Liver (tissue), 9 donors: ENCODE data around the gene ODF2. TPM values are rescaled to one million over a fixed set of nuclear protein-coding genes. Genes with fewer than 3 reads are reported as not detected.

Experiments used
- DNase-seq: peaks from one replicate; pipeline ENCODE4 v3.0.0-alpha.2; 2017; ENCODE audit warnings: low spot score
- H3K27ac ChIP-seq, 2 donors: one replicate each; pipeline ENCODE4 v1.7.0; 2013; ENCODE audit warnings: inconsistent platforms in 2 of 2, low read length in 2 of 2, control low read depth in 1 of 2, low read depth in 1 of 2, mild to moderate bottlenecking in 1 of 2
- H3K27me3 ChIP-seq, 4 donors: one replicate each; pipeline versions ENCODE4 v1.6.1 to v1.7.0; 2013; ENCODE audit warnings: low read length in 3 of 4, inconsistent platforms in 1 of 4, mild to moderate bottlenecking in 1 of 4, moderate library complexity in 1 of 4; ENCODE audit not compliant: control insufficient read depth in 4 of 4, insufficient read depth in 4 of 4
- H3K36me3 ChIP-seq, 4 donors: one replicate each; pipeline versions ENCODE4 v1.6.1 to v1.7.0; 2013; ENCODE audit warnings: low read length in 3 of 4, mild to moderate bottlenecking in 3 of 4, low read depth in 1 of 4, moderate library complexity in 1 of 4; ENCODE audit not compliant: control insufficient read depth in 4 of 4, insufficient read depth in 3 of 4
- H3K4me1 ChIP-seq, 4 donors: one replicate each; pipeline versions ENCODE4 v1.6.1 to v1.7.0; 2013; ENCODE audit warnings: low read length in 3 of 4, mild to moderate bottlenecking in 3 of 4, moderate library complexity in 1 of 4; ENCODE audit not compliant: control insufficient read depth in 4 of 4, insufficient read depth in 4 of 4
- H3K4me3 ChIP-seq, 3 donors: one replicate each; pipeline versions ENCODE4 v1.6.1 to v1.7.0; 2013; ENCODE audit warnings: low read length in 3 of 3, control low read depth in 1 of 3, low read depth in 1 of 3, mild to moderate bottlenecking in 1 of 3
- H3K9ac ChIP-seq, 2 donors: one replicate each; pipeline ENCODE4 v1.7.0; 2013; ENCODE audit warnings: low read length in 2 of 2, mild to moderate bottlenecking in 2 of 2, moderate library complexity in 2 of 2, control low read depth in 1 of 2, low read depth in 1 of 2
- H3K9me3 ChIP-seq, 4 donors: one replicate each; pipeline versions ENCODE4 v1.6.1 to v1.7.0; 2013; ENCODE audit warnings: low read length in 3 of 4; ENCODE audit not compliant: control insufficient read depth in 4 of 4
- ATF3 ChIP-seq: IDR thresholded peaks from 2 replicates; pipeline ENCODE4 v1.6.1; 2016; ENCODE audit warnings: antibody characterized with exemption
- EGR1 ChIP-seq, 2 donors: IDR thresholded peaks; 2 replicates each; pipeline ENCODE4 v1.6.1; 2016 to 2018; ENCODE audit warnings: antibody characterized with exemption in 2 of 2, low read depth in 2 of 2
- FOXA1 ChIP-seq: IDR thresholded peaks from 2 replicates; pipeline ENCODE4 v1.6.1; 2016; ENCODE audit warnings: antibody characterized with exemption
- FOXA2 ChIP-seq: IDR thresholded peaks from 2 replicates; pipeline ENCODE4 v1.6.1; 2016; ENCODE audit warnings: antibody characterized with exemption
- GABPA ChIP-seq, 2 donors: IDR thresholded peaks in 1 of 2; conservative IDR thresholded peaks in 1 of 2; 2 replicates each; pipeline ENCODE4 v1.6.1; 2016; ENCODE audit warnings: antibody characterized with exemption in 2 of 2, mild to moderate bottlenecking in 1 of 2, moderate library complexity in 1 of 2
- HNF4A ChIP-seq, 2 donors: conservative IDR thresholded peaks; 2 replicates each; pipeline ENCODE4 v1.6.1; 2016; ENCODE audit warnings: antibody characterized with exemption in 2 of 2, mild to moderate bottlenecking in 2 of 2
- HNF4G ChIP-seq: IDR thresholded peaks from 2 replicates; pipeline ENCODE4 v1.6.1; 2016; ENCODE audit warnings: antibody characterized with exemption
- JUND ChIP-seq, 2 donors: IDR thresholded peaks; 2 replicates each; pipeline ENCODE4 v1.6.1; 2016; ENCODE audit warnings: antibody characterized with exemption in 2 of 2
- NR2F2 ChIP-seq: IDR thresholded peaks from 2 replicates; pipeline ENCODE4 v1.6.1; 2016; ENCODE audit warnings: antibody characterized with exemption
- RAD21 ChIP-seq, 2 donors: IDR thresholded peaks; 2 replicates each; pipeline ENCODE4 v1.6.1; 2016; ENCODE audit warnings: antibody characterized with exemption in 2 of 2, mild to moderate bottlenecking in 2 of 2
- RXRA ChIP-seq, 2 donors: IDR thresholded peaks; 2 replicates each; pipeline ENCODE4 v1.6.1; 2017 to 2018; ENCODE audit warnings: antibody characterized with exemption in 2 of 2, mild to moderate bottlenecking in 1 of 2
- SP1 ChIP-seq: IDR thresholded peaks from 2 replicates; pipeline ENCODE4 v1.6.1; 2018; ENCODE audit warnings: antibody characterized with exemption, mild to moderate bottlenecking
- TAF1 ChIP-seq: conservative IDR thresholded peaks from 2 replicates; pipeline ENCODE4 v1.6.1; 2016; ENCODE audit warnings: antibody characterized with exemption, mild to moderate bottlenecking
- YY1 ChIP-seq: IDR thresholded peaks from 2 replicates; pipeline ENCODE4 v1.6.1; 2016; ENCODE audit warnings: antibody characterized with exemption, mild to moderate bottlenecking
- WGBS: extraction: QIAGEN DNeasy Blood & Tissue Kit; methylation state at CpG from one replicate; pipeline ENCODE4 v1.1.7; 2013; 5-methylcytosine and 5-hydroxymethylcytosine counted together
- polyA plus RNA-seq, 2 donors: library from polyadenylated mRNA; stranded (reverse) in 1 of 2; unstranded in 1 of 2; fragments of 200-250 nt in 1 of 2; fragments of >200 nt in 1 of 2; fragmentation: Nextera tagmentation in 1 of 2; extraction: Ambion mirVana in 1 of 2; gene quantifications; one replicate each; pipeline versions ENCODE4 v1.2.1 to v1.2.3, GENCODE V29; 2013 to 2015
- total RNA-seq, 2 donors: library from RNA; depleted of rRNA; stranded (reverse); fragments of >200 nt; gene quantifications; one replicate each; pipeline ENCODE4 v1.2.3, GENCODE V29; 2014
- TF ChIP-seq, protein P1 (sequence below): IDR thresholded peaks from 2 replicates; pipeline ENCODE4 v1.6.1; 2016; ENCODE audit warnings: antibody characterized with exemption
- TF ChIP-seq, protein P2 (sequence below): IDR thresholded peaks from 2 replicates; pipeline ENCODE4 v1.6.1; 2016; ENCODE audit warnings: antibody characterized with exemption
- TF ChIP-seq, protein P3 (sequence below): fragments of 150-350 bp; IDR thresholded peaks from 2 replicates; pipeline ENCODE4 v1.5.1; 2017; ENCODE audit warnings: improper control_type of control experiment, low read depth, low read length; ENCODE audit not compliant: missing input control
- TF ChIP-seq, protein P4 (sequence below): IDR thresholded peaks from 2 replicates; pipeline ENCODE4 v1.6.1; 2016; ENCODE audit warnings: antibody characterized with exemption, mild to moderate bottlenecking
- donor health status: healthy.
- donor health status: healthy.
- donor health status: healthy.
- donor health status: healthy.
- donor health status: healthy.

Gene ODF2
- total and polyA plus RNA-seq, 4 donors, result 5.7 to 21.8 (median 16.7) TPM

DNA sequence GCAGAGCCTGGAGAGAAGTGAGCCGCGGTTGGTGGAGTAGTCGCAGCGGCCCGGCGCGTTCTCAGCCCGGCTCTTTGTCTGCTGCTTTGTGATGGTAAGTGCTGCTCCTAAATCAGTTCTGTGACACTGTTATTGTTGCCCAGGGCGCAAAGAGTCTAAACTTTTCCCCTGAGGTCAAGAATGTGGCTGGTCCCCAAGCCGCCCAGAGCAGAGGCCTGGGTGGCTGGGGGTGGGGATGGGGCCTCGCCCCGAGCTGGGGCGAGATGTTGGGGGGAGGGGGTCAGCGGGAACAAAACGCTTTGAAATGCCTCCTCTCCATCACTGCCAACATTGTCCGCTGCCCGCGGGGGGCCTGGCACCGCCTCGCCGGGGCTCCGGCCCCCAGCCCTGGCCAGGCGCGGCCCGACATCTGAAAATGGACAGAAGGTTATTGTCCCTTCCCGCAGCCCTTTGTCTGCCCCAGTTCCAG is 46.8 kb upstream of the ODF2 start (continued):
- TF ChIP-seq RAD21 (IDR thresholded peaks at IDR 0.05) (no peak), GABPA (IDR thresholded peaks at IDR 0.05 in 1 of 2, conservative IDR thresholded peaks at IDR 0.05 in 1 of 2) (no peak), HNF4A (conservative IDR thresholded peaks at IDR 0.05) (no peak), ATF3 (no peak), JUND (IDR thresholded peaks at IDR 0.05) (no peak), NR2F2 (no peak), EGR1 (IDR thresholded peaks at IDR 0.05; ENCODE audit: low read depth in 2 of 2) (no peak), YY1 (no peak), FOXA2 (no peak), FOXA1 (no peak), SP1 (no peak)
- TF ChIP-seq, protein P1, sequence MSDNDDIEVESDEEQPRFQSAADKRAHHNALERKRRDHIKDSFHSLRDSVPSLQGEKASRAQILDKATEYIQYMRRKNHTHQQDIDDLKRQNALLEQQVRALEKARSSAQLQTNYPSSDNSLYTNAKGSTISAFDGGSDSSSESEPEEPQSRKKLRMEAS, result no peak

DNA sequence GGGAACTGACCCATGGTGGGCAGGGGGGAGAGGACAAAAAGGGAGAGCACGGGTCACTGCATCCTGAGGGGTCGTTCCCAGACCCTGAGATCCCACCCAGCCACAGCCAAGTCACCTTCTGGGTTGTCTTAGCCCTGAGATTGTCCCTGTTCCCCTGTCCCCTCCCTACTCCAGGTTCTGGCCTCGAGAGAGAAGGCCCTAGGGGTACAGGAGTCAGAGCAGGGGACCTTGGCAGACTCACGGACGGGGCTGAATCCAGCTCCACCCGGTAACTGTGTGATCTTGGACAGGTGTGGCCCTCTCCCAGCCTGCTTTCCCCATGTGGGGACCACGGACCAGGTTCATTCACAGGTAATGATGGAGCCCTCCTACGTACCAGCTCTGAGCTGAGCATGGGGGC is 46.4 kb upstream of the ODF2 start:
- no peaks in the 10 kb centered on the region for H3K36me3 ChIP-seq
- no peaks in the 10 kb centered on the region for H3K4me1 ChIP-seq
- WGBS, result 42% methylated on average over 8 of the region's 8 CpGs
- peaks cover 0 to 6% (median 1%) of the 10 kb centered on the region in 4 donors for H3K27me3 ChIP-seq
- no peak overlapping the region for H3K9ac ChIP-seq
- TF ChIP-seq, protein P1, result no peak
- TF ChIP-seq RAD21 (IDR thresholded peaks at IDR 0.05), result no peak
- TF ChIP-seq SP1, result no peak
- TF ChIP-seq HNF4G, result no peak
- TF ChIP-seq, protein P2, sequence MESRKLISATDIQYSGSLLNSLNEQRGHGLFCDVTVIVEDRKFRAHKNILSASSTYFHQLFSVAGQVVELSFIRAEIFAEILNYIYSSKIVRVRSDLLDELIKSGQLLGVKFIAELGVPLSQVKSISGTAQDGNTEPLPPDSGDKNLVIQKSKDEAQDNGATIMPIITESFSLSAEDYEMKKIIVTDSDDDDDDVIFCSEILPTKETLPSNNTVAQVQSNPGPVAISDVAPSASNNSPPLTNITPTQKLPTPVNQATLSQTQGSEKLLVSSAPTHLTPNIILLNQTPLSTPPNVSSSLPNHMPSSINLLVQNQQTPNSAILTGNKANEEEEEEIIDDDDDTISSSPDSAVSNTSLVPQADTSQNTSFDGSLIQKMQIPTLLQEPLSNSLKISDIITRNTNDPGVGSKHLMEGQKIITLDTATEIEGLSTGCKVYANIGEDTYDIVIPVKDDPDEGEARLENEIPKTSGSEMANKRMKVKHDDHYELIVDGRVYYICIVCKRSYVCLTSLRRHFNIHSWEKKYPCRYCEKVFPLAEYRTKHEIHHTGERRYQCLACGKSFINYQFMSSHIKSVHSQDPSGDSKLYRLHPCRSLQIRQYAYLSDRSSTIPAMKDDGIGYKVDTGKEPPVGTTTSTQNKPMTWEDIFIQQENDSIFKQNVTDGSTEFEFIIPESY, result no peak
- TF ChIP-seq, protein P3, sequence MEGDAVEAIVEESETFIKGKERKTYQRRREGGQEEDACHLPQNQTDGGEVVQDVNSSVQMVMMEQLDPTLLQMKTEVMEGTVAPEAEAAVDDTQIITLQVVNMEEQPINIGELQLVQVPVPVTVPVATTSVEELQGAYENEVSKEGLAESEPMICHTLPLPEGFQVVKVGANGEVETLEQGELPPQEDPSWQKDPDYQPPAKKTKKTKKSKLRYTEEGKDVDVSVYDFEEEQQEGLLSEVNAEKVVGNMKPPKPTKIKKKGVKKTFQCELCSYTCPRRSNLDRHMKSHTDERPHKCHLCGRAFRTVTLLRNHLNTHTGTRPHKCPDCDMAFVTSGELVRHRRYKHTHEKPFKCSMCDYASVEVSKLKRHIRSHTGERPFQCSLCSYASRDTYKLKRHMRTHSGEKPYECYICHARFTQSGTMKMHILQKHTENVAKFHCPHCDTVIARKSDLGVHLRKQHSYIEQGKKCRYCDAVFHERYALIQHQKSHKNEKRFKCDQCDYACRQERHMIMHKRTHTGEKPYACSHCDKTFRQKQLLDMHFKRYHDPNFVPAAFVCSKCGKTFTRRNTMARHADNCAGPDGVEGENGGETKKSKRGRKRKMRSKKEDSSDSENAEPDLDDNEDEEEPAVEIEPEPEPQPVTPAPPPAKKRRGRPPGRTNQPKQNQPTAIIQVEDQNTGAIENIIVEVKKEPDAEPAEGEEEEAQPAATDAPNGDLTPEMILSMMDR, result no peak
- TF ChIP-seq NR2F2, result no peak
- TF ChIP-seq FOXA1, result no peak
- no peak for TF ChIP-seq JUND (IDR thresholded peaks at IDR 0.05)
- TF ChIP-seq, protein P4, sequence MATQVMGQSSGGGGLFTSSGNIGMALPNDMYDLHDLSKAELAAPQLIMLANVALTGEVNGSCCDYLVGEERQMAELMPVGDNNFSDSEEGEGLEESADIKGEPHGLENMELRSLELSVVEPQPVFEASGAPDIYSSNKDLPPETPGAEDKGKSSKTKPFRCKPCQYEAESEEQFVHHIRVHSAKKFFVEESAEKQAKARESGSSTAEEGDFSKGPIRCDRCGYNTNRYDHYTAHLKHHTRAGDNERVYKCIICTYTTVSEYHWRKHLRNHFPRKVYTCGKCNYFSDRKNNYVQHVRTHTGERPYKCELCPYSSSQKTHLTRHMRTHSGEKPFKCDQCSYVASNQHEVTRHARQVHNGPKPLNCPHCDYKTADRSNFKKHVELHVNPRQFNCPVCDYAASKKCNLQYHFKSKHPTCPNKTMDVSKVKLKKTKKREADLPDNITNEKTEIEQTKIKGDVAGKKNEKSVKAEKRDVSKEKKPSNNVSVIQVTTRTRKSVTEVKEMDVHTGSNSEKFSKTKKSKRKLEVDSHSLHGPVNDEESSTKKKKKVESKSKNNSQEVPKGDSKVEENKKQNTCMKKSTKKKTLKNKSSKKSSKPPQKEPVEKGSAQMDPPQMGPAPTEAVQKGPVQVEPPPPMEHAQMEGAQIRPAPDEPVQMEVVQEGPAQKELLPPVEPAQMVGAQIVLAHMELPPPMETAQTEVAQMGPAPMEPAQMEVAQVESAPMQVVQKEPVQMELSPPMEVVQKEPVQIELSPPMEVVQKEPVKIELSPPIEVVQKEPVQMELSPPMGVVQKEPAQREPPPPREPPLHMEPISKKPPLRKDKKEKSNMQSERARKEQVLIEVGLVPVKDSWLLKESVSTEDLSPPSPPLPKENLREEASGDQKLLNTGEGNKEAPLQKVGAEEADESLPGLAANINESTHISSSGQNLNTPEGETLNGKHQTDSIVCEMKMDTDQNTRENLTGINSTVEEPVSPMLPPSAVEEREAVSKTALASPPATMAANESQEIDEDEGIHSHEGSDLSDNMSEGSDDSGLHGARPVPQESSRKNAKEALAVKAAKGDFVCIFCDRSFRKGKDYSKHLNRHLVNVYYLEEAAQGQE, result no peak
- TF ChIP-seq GABPA (IDR thresholded peaks at IDR 0.05 in 1 of 2, conservative IDR thresholded peaks at IDR 0.05 in 1 of 2), result no peak
- TF ChIP-seq YY1, result no peak
- no peak for TF ChIP-seq FOXA2
- no peak for TF ChIP-seq RXRA (IDR thresholded peaks at IDR 0.05)
- no peak for TF ChIP-seq ATF3
- no peak for TF ChIP-seq EGR1 (IDR thresholded peaks at IDR 0.05; ENCODE audit: low read depth in 2 of 2)
- TF ChIP-seq HNF4A (conservative IDR thresholded peaks at IDR 0.05), result no peak
- no peak for TF ChIP-seq TAF1
- no peak for DNase-seq
- H3K4me3 ChIP-seq, result no peak overlapping the region
- H3K27ac ChIP-seq, result no peak overlapping the region
- no peaks in the 10 kb centered on the region for H3K9me3 ChIP-seq
